Erythroblast (primary cell): ENCODE results near the gene CACNA1G.

Experiments
- GATA1 ChIP-seq: IDR thresholded peaks from 2 replicates; pipeline ENCODE4 v1.6.1; 2011; ENCODE audit warnings: low read depth, mild to moderate bottlenecking, control low read depth, low read length, moderate library complexity
- POLR2A ChIP-seq: IDR thresholded peaks from 2 replicates; pipeline ENCODE4 v1.6.1; 2011; ENCODE audit warnings: mild to moderate bottlenecking, low read length

GRCh38 chr17:50544516-50544915 lies 16.0 kb upstream of the CACNA1G start:
- TF ChIP-seq POLR2A (no peak), GATA1 (no peak)
